Caco-2 (cell line): ENCODE data around the gene HINFP. TPM values are rescaled to one million over a fixed set of nuclear protein-coding genes. Genes with fewer than 3 reads are reported as not detected.

Source experiments
- BruUV-seq: library from RNA; stranded (reverse); fragments of 400-500 nt; replicated peaks from 2 replicates; lab custom pipeline; 2021; lab: Mats Ljungman, UMichigan
- CTCF ChIA-PET: fragments of 300-600 bp; sonication (Branson Sonifier 250); formaldehyde crosslinking; loops from one replicate; lab custom pipeline; 2022; ENCODE audit warnings: antibody characterized with exemption; lab: Charles Lee
- POLR2A ChIA-PET: fragments of 300-600 bp; sonication (Branson Sonifier 250); formaldehyde crosslinking; loops from one replicate; lab custom pipeline; 2022; ENCODE audit warnings: antibody characterized with exemption; lab: Charles Lee
- DNase-seq, 2 experiments: peaks; one replicate each; pipeline versions ENCODE4 v3.0.0 to v3.0.0-alpha.2; 2020 to 2022
- H3K27me3 ChIP-seq: replicated peaks from 2 replicates; pipeline ENCODE4 v1.6.0; 2011; ENCODE audit warnings: low read length; ENCODE audit not compliant: control insufficient read depth, insufficient read depth
- H3K36me3 ChIP-seq: 2 replicates; pipeline ENCODE4 v1.5.1; 2011; ENCODE audit warnings: low read length; ENCODE audit not compliant: control insufficient read depth, insufficient read depth
- H3K4me1 ChIP-seq: fragments of 250-450 bp; sonication (Bioruptor Pico); 2 replicates; pipeline ENCODE4 v1.5.1; 2020; ENCODE audit warnings: mild to moderate bottlenecking
- H3K4me3 ChIP-seq: 2 replicates; pipeline ENCODE4 v1.5.1; 2011; ENCODE audit warnings: low read depth, mild to moderate bottlenecking, control low read depth, low read length
- H3K9me3 ChIP-seq: fragments of 250-450 bp; sonication (Bioruptor Pico); 2 replicates; pipeline ENCODE4 v1.5.1; 2020; ENCODE audit warnings: mild to moderate bottlenecking, moderate library complexity
- H3K27ac Mint-ChIP-seq: one replicate; pipeline ENCODE4 v1.8.0; 2022; ENCODE audit warnings: mixed read lengths; ENCODE audit not compliant: unreplicated experiment
- H3K27me3 Mint-ChIP-seq: one replicate; pipeline ENCODE4 v1.8.0; 2022; ENCODE audit warnings: mixed read lengths; ENCODE audit not compliant: insufficient read depth, unreplicated experiment
- H3K36me3 Mint-ChIP-seq: one replicate; pipeline ENCODE4 v1.8.0; 2022; ENCODE audit warnings: mild to moderate bottlenecking, mixed read lengths; ENCODE audit not compliant: insufficient read depth, unreplicated experiment
- H3K4me1 Mint-ChIP-seq: one replicate; pipeline ENCODE4 v1.8.0; 2022; ENCODE audit warnings: low read depth, mixed read lengths; ENCODE audit not compliant: unreplicated experiment
- H3K4me3 Mint-ChIP-seq: one replicate; pipeline ENCODE4 v1.8.0; 2022; ENCODE audit warnings: mild to moderate bottlenecking, moderate library complexity, mixed read lengths; ENCODE audit not compliant: unreplicated experiment
- H3K9me3 Mint-ChIP-seq: one replicate; pipeline ENCODE4 v1.8.0; 2022; ENCODE audit warnings: mixed read lengths; ENCODE audit not compliant: unreplicated experiment
- intact Hi-C: fragments of 100-400 bp; cut with micrococcal nuclease; formaldehyde crosslinking; loops from one replicate; pipeline ENCODE4 v1.10.0; 2022; ENCODE audit not compliant: unreplicated experiment
- total RNA-seq: library from RNA; stranded (reverse); gene quantifications from 2 replicates; pipeline ENCODE4 v1.2.3, GENCODE V29; 2022
- TF ChIP-seq, protein P1 (sequence below), 2 experiments: fragments of 200-600 bp in 1 of 2; IDR thresholded peaks; 1 replicate in 1 of 2; 2 replicates in 1 of 2; pipeline versions ENCODE4 v1.5.1 to v1.8.0; 2011 to 2022; ENCODE audit warnings: antibody characterized with exemption in 1 of 2, control low read depth in 1 of 2, inconsistent platforms in 1 of 2, low read depth in 1 of 2, low read length in 1 of 2, mild to moderate bottlenecking in 1 of 2, moderate library complexity in 1 of 2; ENCODE audit not compliant: insufficient read depth in 1 of 2, severe bottlenecking in 1 of 2, unreplicated experiment in 1 of 2

HINFP gene
- total RNA-seq, 1 experiment from 2014 or later = 61.6 TPM

DNA sequence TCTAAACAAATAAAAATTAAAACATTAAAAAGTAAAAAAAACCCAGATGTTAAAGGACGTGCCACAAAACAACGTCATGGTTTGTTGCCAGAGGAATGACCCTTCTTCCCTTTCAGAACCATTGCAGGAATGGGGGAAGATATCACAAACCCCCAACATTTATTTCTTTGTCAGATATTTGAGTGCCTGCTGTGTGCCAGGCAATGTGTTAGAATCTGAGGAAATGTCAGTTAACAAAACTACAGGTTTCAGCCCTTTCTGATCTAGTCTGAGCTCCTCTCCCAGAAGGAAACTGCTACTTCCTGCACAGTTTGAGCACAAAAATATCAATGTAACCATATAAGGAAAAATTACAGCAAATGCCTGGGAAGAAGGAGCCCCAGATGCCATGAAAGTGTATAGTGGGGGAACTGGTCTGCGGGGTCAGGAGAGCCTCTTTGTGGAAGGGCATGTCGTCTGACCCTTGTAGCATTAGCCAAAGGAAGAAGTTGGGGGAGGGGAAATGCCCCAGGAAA lies 56.8 kb downstream of the HINFP start:
- Mint-ChIP-seq H3K9me3 (no peaks in the 10 kb centered on the region), H3K36me3 (no peaks in the 10 kb centered on the region), H3K27ac (no peak overlapping the region), H3K4me3 (no peak overlapping the region), H3K27me3 (no peaks in the 10 kb centered on the region), H3K4me1 (no peaks in the 10 kb centered on the region)
- intact Hi-C loops = no loop called here
- TF ChIP-seq, protein P1, sequence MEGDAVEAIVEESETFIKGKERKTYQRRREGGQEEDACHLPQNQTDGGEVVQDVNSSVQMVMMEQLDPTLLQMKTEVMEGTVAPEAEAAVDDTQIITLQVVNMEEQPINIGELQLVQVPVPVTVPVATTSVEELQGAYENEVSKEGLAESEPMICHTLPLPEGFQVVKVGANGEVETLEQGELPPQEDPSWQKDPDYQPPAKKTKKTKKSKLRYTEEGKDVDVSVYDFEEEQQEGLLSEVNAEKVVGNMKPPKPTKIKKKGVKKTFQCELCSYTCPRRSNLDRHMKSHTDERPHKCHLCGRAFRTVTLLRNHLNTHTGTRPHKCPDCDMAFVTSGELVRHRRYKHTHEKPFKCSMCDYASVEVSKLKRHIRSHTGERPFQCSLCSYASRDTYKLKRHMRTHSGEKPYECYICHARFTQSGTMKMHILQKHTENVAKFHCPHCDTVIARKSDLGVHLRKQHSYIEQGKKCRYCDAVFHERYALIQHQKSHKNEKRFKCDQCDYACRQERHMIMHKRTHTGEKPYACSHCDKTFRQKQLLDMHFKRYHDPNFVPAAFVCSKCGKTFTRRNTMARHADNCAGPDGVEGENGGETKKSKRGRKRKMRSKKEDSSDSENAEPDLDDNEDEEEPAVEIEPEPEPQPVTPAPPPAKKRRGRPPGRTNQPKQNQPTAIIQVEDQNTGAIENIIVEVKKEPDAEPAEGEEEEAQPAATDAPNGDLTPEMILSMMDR (IDR thresholded peaks at IDR 0.05; ENCODE audit: insufficient read depth in 1 of 2, low read depth in 1 of 2, low read length in 1 of 2, severe bottlenecking in 1 of 2, unreplicated experiment in 1 of 2) = no peak
- H3K27me3 ChIP-seq = no peaks in the 10 kb centered on the region
- ChIA-PET CTCF (no interaction called here), POLR2A (no interaction called here)
- H3K4me1 ChIP-seq = no peaks in the 10 kb centered on the region
- no peak overlapping the region for H3K4me3 ChIP-seq
- no peaks in the 10 kb centered on the region for H3K36me3 ChIP-seq
- no peaks in the 10 kb centered on the region for H3K9me3 ChIP-seq
- BruUV-seq = no TSS peak
- DNase-seq = no peak

DNA sequence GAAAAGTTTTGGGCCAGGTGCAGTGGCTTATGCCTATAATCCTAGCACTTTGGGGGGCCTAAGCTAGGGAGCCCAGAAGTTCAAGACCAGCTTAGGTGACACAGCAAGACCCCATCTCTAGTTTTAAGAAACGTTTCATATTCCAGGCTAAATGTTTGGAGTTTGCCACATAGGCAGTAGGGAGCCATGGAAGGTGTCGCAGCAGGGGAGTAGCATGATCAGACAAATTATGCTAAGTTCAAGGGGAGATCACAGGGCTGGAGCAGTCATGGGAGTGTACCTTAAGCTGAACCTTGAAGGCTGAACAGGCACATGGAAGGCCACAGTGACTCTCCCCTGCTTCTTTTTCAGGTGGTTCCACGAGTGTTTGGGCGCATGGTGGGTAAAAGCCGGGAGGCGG lies 58.0 kb downstream of the HINFP start:
- no peaks in the 10 kb centered on the region for H3K9me3 Mint-ChIP-seq
- CTCF ChIA-PET = interaction anchor here (0.6 to 1.2 kb wide), 2 partner anchors 27 to 30 kb away, joined by 3 to 5 read pairs; partner anchors contain the start of gene CBL
- BruUV-seq = no TSS peak
- Histone ChIP-seq H3K4me3 (no peak overlapping the region), H3K4me1 (no peaks in the 10 kb centered on the region), H3K9me3 (no peaks in the 10 kb centered on the region), H3K36me3 (no peaks in the 10 kb centered on the region), H3K27me3 (no peaks in the 10 kb centered on the region)
- POLR2A ChIA-PET = no interaction called here
- no peaks in the 10 kb centered on the region for H3K27me3 Mint-ChIP-seq
- intact Hi-C loops = no loop called here
- no peak overlapping the region for H3K4me3 Mint-ChIP-seq
- H3K36me3 Mint-ChIP-seq = no peaks in the 10 kb centered on the region
- H3K4me1 Mint-ChIP-seq = no peaks in the 10 kb centered on the region
- TF ChIP-seq, protein P1 (IDR thresholded peaks at IDR 0.05; ENCODE audit: insufficient read depth in 1 of 2, low read depth in 1 of 2, low read length in 1 of 2, severe bottlenecking in 1 of 2, unreplicated experiment in 1 of 2) = no peak
- H3K27ac Mint-ChIP-seq = no peak overlapping the region
- DNase-seq = no peak

DNA sequence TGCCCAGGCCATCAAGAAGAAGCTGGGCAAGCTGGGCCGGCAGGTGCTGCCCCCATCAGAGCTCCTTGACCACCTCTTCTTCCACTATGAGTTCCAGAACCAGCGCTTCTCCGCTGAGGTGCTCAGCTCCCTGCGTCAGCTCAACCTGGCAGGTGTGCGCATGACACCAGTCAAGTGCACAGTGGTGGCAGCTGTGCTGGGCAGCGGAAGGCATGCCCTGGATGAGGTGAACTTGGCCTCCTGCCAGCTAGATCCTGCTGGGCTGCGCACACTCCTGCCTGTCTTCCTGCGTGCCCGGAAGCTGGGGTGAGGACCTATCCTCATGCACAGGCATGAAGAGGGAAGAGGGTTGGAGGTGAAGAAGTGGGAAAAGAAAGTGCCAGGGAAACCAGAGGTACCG lies 58.6 kb downstream of the HINFP start:
- Histone ChIP-seq H3K9me3 (no peaks in the 10 kb centered on the region), H3K36me3 (no peaks in the 10 kb centered on the region), H3K27me3 (no peaks in the 10 kb centered on the region), H3K4me3 (no peak overlapping the region), H3K4me1 (peaks cover 4% of the 10 kb centered on the region; the same call in 1 of the 2 replicates)
- BruUV-seq = no TSS peak
- Mint-ChIP-seq H3K27me3 (no peaks in the 10 kb centered on the region), H3K27ac (no peak overlapping the region), H3K36me3 (no peaks in the 10 kb centered on the region), H3K4me3 (no peak overlapping the region), H3K9me3 (no peaks in the 10 kb centered on the region), H3K4me1 (no peaks in the 10 kb centered on the region)
- intact Hi-C loops = no loop called here
- ChIA-PET CTCF (interaction anchor here (0.6 to 1.2 kb wide), 3 partner anchors 10 to 31 kb away, joined by 3 to 5 read pairs (median 3); partner anchors contain the start of gene CBL), POLR2A (interaction anchor here (0.6 kb wide), 1 partner anchor 445 kb away, joined by 4 read pairs; no protein-coding TSS in a partner anchor)
- no peak for DNase-seq
- TF ChIP-seq, protein P1 (IDR thresholded peaks at IDR 0.05; ENCODE audit: insufficient read depth in 1 of 2, low read depth in 1 of 2, low read length in 1 of 2, severe bottlenecking in 1 of 2, unreplicated experiment in 1 of 2) = no peak
